ENCODE measurements around the gene TTC9B. TPM values are rescaled to one million over a fixed set of nuclear protein-coding genes. Genes with fewer than 3 reads are reported as not detected.

TTC9B gene
- total RNA-seq, 1 donor from 2014 or later: not detected

DNA sequence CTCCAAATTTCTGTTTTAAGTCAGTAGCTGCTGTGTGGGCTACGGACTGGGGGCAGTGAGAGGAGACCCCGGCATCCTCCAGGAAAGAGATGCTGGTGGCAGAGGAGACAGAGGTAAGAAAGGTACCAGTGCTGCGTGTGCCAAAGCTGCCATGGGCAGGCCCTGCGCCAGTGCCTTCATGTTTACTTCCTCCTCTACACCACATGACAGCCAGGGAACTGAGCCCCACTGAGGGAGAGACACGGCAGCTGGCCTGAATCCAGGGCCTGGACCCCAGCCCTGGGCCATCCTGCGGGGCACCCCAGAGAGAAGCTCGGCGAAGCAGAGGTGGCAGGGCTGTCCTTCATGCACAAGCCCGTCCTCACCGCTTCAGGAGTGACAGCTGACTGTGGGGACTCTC, 31.0 kb upstream of the TTC9B start:
- ATAC-seq: no peak
- DNase-seq (ENCODE audit: low spot score): no peak

DNA sequence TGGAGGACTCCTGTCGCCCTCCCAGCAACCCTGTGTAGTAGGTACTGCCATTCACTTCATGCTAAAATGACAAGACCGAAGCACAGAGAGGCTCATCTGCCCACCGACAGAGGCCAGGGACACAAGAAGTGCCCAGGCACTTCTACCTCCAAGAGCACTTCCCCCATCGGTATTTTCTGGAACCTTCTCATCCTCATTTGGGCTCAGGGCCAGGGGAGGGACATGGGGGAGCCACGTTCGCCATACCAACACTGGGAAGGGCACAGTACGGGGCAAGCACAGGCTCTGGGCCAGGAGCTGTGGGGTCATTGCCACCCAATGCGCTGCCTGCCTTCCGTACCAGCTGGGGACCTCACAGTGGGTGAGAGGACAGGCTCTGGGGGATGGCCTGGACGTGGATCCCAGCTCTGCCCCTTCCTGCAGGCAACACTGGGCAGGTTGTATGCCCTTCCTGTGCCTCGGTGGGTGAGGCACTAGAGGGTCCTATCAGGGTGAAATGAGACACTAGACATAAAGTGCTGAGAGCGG, 29.6 kb upstream of the TTC9B start:
- ATAC-seq: peak; percentile 58
- DNase-seq (ENCODE audit: low spot score): no peak

DNA sequence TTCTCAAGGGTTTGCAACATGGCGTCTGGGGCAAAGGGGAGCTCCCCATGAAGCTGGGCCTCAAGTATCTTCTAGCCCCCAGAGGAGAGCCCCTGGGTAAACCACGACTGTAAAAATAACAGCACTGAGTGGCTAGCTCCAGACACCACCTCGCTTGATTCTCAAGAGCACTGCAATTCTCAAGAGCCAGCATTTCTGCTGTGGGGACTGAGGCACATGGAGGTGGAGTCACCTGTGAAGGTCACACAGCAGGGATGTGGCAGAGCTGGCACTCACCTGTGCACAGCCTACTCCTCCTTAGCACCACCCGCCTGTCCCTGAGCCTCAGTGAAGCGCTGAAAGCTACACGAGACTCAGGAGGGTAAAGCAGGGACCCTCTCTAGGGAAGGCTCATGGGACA, 29.0 kb upstream of the TTC9B start:
- DNase-seq (ENCODE audit: low spot score): no peak
- no peak for ATAC-seq

DNA sequence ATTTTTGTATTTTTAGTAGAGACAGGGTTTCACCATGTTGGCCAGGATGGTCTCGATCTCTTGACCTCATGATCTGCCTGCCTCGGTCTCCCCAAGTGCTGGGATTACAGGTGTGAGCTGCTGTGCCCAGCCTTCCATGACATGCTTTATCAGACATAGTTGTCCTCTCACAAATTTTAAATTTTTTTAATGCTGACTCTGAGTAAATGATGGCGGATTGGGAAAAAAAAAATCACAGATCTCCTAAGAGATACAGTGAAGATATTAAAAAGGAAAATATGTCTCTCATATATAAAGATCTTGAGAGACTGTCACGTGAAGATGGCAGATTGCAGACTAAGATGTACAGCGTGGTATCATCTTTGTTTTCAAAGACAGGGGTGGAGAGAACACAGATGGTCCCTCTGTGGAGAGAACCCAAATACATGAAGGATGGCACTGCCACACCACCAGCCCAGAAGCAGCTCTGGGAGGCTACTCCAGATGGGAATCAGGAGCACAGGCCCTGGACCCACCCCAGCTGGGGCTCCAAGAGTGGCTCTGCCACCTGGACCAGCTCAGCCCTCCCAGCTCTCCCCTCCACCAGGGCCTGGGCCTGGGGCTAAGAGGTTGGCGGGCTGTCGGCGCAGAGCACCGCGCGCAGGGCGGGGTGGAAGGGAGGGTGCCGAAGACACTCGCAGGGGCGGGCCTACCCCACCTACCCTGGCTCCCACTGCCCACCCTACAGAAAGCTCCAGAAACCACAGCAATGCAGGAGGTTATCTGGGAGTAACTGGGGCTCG, 28.3 kb upstream of the TTC9B start:
- no peak for ATAC-seq
- no peak for DNase-seq (ENCODE audit: low spot score)

DNA sequence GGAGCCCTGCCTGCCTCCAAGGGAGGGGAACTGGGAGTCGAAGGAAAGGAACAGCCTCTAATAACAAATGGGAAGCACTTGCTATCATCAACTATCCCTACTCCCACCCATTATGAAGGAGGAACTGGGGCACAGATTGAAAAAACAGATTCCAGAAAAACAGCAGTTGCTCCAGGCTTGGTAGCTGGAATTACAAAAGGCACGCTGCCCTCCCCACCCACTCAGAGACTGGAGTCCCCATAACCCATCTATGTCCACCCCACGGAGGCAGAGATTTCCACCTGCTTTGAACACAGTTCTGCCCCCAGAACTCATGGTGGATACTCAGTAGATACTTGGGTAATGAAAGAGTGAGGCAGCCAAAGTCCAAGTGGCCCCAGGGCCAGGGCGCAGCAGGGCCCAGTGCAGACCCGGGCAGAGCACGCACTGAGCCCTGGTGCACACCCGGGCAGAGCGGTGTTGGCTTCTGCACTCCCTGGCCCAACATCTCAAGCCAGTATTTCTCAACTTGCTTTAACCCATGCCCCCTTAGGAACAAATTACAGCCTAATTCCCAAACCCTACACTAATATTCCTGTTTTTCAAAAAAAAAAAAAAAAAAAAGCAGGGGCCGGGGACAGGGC, 27.4 kb upstream of the TTC9B start:
- DNase-seq (ENCODE audit: low spot score) (peak; percentile 78), ATAC-seq (peak; percentile 87)

DNA sequence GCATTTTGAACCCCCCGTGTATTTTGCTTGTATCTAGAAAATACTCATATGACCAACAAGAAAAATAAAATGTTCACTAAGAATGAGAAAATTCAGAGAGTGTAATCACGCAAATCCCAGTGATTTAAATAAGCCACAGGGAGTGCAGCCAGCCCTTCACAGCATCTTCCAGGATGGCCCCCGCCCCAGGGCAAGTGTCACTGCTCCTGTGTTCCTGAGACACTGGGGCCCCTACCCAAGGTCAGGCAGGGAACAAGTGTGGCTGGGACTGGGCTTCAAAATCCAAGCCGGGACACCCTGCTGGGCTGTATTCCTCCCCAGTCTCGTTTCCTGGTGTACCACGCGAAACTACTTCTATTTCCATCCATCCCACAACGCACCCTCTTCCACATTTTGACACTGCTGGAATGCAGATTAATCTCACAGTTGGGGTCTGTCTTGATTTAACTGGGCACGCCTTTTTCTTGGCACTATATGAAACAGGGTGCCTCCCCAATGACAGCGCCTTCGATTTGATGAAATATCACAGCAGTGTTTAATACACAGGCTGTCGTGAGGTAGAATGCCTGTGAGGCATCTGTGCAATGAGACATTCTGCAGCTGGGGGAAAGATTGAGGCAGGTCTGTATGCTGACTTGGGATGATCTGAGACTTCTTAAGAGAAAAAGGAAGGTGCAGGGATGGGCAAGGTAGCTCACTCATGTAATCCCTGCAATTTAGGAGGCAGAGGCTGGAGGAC, 26.6 kb upstream of the TTC9B start:
- DNase-seq (ENCODE audit: low spot score): no peak
- ATAC-seq: no peak

DNA sequence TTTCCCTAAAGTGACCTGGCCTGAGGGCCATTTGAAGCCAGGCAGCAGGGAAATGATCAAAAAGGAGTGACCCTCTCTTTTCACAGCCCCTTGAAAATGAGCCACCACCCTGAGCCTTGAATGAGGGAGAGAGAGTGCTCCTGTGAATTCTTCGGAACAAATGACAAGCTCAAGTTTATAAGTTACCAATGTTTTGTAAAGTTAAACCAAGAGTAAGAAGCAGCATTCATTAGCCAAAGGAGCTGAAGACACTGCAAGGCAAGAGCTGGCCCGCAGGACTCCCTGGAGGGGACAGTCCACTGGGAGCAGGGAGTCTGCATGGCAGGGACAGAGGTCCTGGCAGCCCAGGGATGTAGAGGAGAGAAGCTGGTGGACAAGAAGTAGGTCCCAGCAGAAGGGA, 25.0 kb upstream of the TTC9B start:
- ATAC-seq: no peak
- no peak for DNase-seq (ENCODE audit: low spot score)

DNA sequence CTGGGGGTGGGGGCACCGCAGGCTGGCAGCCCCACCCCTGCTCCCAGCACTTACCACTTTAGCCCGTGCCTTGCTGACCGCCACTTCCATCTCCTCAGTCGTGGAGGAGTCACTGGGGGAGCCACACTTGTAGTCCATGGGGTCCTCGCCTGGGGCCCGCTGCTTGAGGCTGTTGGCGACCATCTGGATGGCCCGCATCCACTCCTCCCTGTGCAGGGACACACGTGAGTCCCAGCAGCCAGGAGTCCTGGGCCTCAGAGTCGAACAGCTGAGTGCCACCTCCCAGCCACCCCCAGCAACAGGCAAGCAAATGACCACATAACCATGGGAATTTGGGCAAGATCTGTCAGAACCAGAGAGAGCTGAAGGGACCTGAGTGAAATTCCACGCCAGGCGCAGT, 24.3 kb upstream of the TTC9B start:
- ATAC-seq (no peak), DNase-seq (ENCODE audit: low spot score) (no peak)

DNA sequence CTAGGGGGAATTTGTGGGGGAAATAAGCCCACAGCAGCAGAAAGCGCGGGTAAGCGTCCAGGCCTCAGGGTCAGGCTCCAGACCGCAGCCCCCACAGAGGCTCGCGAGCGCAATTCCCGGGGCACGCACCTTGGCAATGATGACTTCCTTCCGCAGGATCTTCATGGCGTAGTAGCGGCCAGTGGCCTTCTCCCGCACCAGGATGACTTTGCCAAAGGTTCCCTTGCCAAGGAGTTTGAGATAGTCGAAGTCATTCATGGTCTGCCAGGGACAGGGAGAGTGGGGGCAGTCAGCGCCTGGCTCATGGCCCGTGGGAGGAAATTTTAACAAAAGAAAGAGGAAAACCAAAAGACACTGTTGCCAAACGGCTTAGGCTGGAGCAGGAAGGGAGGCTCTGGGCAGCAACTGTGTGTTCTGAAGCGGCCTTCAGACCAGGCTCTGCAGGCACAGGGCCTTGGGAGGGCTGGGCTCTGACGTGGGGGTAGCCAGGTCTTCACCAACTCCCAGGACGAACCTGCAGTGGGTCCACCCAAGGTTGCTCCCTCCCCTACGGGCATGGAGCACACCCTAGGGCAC, 23.7 kb upstream of the TTC9B start:
- DNase-seq (ENCODE audit: low spot score) (no peak), ATAC-seq (peak; percentile 25)

DNA sequence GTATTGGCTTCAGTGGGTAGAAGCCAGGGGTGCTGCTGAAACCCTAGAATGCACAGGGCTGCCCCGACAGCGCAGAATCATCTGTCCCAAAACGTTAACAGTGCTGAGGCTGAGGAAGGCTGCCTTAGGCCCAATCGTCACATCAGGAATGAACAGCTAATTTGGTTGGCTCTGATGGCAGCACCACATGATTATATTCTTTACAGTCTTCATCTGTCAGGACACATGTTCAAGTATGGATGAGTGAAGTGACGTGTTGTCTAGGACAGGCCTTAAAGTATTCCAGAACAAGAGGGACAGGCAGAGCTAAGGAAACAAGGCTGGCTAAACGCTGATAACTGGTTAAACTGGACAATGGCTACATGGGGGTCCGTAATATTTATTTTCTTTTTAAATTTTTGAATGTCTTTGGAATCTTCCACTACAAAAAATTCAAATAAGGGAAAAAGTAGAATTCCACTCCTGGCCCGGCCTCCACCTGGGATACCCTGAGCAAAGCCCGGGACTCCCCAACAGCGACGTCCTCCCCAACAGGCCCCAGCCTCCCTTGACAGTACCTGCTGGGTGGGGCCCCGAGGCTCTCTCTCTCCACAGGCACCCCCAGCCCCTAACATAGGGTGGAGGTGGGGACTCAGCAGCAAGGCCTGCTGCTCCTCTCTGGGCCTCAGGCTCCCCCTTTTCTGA, 23.1 kb upstream of the TTC9B start:
- ATAC-seq: no peak
- no peak for DNase-seq (ENCODE audit: low spot score)

DNA sequence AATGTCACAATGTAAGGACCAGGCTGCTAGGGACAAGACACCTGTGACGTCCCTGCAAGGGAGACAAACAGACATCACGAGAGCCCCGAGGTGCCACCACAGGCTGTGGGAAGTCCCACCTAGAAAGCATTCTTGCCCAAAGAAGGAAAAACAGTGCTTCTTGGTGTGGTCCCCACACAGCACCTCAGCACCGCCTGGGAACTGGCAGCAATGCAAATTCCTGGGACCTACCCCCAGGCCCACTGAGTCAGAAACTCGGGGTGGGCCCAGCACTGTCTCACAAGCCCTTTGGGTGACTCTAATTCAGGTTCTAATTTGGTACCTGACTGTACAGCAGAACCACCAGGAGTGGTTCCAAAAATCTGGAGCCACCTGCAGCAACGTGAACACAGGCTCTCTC, 22.1 kb upstream of the TTC9B start:
- DNase-seq (ENCODE audit: low spot score): no peak

DNA sequence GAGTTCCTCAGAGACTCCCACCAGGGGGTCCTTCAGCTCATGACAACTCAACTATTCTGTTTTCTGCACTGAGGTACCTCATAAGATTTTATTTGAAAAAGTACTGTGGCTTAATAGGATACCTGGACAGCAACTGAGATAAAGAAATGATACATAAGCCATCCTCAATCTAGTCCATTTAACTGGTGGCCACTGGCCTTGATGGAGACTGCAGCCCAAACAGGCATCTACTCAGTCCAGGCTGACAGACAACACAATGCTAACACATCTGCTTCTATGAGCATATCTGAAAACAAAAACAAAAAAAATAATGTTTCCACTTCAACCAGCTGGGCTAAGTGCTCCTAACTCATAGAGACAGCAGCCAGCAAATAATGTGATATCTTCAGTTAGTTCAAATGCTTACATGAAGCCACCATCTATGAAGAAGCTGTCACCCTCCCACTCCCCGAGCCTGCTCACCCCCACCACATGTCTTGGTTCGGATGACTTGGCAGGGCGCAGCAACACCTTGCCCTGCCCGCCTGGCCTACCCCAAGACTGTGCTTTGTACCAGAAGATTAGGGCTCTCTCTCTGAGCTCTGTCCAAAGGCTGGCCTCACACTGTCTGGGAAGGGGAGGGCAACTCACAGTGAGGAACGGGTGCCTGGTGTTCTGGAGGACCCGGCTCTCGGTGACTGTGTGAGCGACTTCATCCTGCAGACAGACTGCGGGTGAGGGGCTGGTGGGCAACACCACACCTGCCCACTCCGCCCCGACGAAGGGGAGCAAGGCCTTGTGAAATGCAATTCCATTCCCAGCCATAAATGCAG, 21.4 kb upstream of the TTC9B start:
- no peak for DNase-seq (ENCODE audit: low spot score)
- no peak for ATAC-seq

More for the DNA sequence above, 22.1 kb upstream of the TTC9B start:
- ATAC-seq: no peak

DNA sequence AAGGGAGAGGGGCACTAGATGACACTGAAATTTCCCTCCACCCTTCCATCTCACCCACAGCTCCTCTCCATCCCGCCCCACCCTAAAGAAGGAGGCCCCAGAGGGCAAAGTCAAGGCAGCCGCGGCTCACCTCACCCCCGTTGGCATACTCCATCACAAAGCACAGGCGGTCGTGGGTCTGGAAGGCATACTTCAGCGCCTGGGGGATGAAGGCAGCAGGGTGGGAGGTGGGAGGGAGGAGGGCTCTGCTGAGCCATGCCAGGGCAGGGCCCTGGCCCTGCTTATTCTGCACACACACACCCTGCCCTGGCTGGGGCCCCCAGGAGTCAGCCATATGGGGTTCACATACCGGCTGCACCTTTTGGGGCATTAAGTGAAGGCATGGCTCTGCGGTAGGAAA, 20.6 kb upstream of the TTC9B start:
- ATAC-seq (no peak), DNase-seq (ENCODE audit: low spot score) (no peak)

DNA sequence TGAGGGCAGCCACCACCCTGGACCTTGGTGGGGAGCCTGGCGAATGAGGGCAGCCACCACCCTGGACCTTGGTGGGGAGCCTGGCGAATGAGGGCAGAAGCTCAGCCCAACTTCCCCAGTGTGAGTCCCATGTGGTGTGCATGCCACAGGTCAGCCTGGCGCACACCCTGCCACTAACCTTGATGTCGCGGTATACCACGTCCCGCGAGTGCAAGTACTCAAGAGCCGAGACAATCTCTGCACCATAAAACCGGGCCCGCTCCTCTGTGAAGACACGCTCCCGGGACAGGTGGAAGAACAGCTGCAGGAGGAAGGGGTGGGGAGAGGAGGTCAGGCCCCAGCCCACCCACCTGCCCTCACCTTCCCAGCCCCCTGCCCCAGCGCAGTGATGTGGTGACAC, 19.6 kb upstream of the TTC9B start:
- no peak for DNase-seq (ENCODE audit: low spot score)
- ATAC-seq: no peak

DNA sequence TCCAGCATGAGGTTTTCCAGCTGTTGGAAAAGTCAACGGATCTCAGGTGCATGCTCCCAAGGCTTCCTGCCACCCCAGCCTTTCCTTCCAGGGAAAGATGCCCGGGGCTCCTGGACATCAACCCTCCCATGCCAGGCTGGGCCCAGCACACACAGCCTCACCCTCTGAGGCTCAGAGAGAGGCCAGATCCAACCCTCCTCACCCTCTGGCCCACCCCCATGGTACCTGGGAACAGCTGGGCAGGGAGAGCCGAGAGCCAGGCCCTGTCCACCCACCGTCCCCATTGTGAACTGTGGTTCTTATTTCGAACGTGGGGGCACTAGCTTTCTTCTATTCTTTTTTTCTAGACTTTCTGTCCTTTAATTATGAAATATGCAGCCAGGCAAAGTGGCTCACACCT, 18.2 kb upstream of the TTC9B start:
- DNase-seq (ENCODE audit: low spot score) (no peak), ATAC-seq (no peak)

DNA sequence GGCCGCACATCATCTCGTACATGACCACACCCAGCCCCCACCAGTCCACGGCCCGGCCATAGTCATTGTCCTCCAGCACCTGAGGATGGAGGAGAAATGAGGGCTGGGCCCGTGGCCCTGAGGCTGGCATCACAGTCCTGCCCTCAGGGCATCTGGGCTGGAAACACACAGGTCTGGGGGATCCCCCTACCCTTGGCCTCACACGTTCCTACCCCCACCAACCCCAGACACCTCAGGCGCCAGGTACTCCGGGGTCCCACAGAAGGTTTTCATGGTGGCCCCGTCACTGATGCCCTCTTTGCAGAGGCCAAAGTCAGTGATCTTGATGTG, 17.8 kb upstream of the TTC9B start:
- DNase-seq (ENCODE audit: low spot score) (no peak), ATAC-seq (no peak)

DNA sequence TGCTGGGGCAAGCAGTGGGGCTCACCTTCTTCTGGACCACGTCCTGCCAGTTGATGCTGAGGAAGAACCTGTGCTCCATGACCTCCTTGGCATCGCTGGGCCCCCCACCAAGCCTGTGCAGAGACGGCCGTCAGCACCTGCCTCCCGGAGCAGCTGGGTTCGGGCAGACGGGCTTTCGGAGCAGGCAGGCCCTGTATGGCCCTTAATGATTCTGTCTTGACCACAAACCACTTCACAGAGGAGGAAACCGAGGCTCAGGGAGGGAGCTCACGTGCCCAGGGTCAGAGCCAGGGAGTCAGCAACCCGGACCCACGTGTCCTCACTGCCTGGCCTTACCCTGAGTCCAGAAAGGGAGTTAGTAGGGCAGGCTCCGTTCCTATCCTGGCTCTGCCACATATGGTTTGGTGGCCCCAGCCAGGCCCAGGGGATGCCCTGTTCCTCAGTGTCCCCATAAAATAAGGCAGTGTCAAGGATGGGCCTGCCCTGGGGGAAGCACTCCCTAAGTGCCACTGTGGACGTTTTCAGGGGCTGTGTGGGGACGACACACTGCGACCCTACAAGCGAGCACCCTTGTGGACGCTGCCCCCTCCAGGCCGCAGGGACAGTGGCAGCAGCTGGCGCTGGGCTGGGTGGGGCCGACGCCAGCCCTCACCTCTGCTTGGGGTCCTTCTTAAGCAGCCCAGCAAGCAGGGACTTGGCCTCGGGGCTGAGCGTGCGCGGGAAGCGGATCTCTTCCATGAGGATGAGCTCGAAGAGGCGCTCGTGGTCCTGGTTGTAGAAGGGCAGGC, 17.2 kb upstream of the TTC9B start:
- DNase-seq (ENCODE audit: low spot score): no peak
- ATAC-seq: no peak

DNA sequence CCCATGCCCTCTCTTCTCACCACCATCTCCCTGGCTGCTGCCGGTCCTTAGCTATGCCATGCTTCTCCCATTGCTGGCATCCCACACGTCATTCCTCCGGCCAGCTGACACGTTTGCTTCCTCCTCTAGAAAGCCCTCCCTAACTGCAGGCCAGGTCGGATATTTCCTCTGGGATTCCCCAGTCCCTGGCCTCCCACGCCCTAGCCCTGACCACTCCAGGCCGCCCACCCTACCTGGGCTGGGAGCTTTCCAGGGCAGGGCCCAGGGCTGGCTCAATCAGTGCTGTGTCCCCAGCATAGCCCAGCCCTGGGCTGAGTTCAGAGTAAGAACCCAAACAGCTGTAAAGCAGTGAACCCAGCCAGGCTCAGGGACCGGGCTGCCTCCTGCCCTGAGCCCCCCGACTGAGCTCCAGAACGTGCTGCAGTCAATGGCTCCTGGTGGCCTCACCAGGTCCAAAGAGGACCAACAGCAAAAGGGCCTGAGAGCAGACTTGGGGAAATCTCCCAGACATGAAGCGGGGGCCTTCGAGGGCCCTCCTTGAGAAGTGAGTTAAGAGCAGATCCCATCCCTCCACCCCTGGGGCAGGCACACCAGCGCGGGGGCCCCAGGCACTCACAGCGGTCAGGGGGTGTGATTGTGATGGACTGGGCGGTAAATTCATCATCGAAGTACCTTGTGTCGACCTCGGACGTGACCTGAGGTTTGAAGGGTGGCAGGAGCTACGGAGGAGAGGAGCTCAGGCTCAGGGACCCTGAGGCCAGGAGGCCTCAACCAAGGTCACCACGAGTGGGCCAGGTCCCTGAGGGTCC, 16.4 kb upstream of the TTC9B start:
- DNase-seq (ENCODE audit: low spot score): no peak
- ATAC-seq: no peak

Data from left lobe of liver (tissue), 2 donors.